Stimulated activated naive CD8-positive, alpha-beta T cell treated with anti-CD3 and anti-CD28 coated beads, Interleukin-15, Interleukin-2, amounts not matched to agents 100 ng/mL and 50 ng/mL, for 24 hours (primary cell): ENCODE results near the gene NLRP10.
"Not testable (repeated sequence)": the region's sequence is repeated elsewhere in the genome, so short reads cannot be mapped to it uniquely, and the experiment has no call there.

Experiments
- H3K27ac Mint-ChIP-seq: one replicate; pipeline ENCODE4 v1.8.0; 2021; ENCODE audit warnings: mild to moderate bottlenecking, mixed read lengths
- H3K27me3 Mint-ChIP-seq: one replicate; pipeline ENCODE4 v1.8.0; 2021; ENCODE audit warnings: mixed read lengths
- H3K36me3 Mint-ChIP-seq: one replicate; pipeline ENCODE4 v1.8.0; 2021; ENCODE audit warnings: low read depth, mixed read lengths
- H3K4me1 Mint-ChIP-seq: one replicate; pipeline ENCODE4 v1.8.0; 2021; ENCODE audit warnings: low read depth, mixed read lengths
- H3K4me3 Mint-ChIP-seq: one replicate; pipeline ENCODE4 v1.8.0; 2021; ENCODE audit warnings: mild to moderate bottlenecking, mixed read lengths
- H3K9me3 Mint-ChIP-seq: one replicate; pipeline ENCODE4 v1.8.0; 2021; ENCODE audit warnings: mixed read lengths

Gene NLRP10, protein sequence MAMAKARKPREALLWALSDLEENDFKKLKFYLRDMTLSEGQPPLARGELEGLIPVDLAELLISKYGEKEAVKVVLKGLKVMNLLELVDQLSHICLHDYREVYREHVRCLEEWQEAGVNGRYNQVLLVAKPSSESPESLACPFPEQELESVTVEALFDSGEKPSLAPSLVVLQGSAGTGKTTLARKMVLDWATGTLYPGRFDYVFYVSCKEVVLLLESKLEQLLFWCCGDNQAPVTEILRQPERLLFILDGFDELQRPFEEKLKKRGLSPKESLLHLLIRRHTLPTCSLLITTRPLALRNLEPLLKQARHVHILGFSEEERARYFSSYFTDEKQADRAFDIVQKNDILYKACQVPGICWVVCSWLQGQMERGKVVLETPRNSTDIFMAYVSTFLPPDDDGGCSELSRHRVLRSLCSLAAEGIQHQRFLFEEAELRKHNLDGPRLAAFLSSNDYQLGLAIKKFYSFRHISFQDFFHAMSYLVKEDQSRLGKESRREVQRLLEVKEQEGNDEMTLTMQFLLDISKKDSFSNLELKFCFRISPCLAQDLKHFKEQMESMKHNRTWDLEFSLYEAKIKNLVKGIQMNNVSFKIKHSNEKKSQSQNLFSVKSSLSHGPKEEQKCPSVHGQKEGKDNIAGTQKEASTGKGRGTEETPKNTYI

DNA sequence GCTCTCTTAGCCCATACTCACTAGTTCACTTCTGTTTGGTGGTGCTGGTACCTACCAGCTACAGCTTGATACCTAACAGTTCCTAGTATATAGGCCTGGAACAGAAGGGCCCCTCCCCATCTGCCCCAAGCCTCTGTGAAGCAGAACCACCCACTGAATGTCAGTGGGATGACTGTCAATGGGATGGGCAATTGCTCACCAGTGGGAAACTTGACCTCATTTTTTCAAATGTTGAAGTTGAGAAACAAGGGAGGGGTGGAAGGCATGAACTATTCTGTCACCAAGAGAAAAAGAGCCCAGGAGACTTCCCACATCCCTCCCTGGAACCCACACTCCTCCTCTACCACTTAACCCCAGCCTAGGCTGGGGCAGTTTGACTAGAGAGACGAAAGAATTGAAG lies at the start of gene NLRP10:
NLRP10 (minus strand) TSS at position 62 of the 400 bp plus-strand sequence. CDS start 1,952 bp downstream, outside the sequence.
- Mint-ChIP-seq H3K27ac (no peak within 1 kb of the TSS), H3K27me3 (peaks cover 23% of the 10 kb centered on the region), H3K36me3 (no peaks in the 10 kb centered on the region)

DNA sequence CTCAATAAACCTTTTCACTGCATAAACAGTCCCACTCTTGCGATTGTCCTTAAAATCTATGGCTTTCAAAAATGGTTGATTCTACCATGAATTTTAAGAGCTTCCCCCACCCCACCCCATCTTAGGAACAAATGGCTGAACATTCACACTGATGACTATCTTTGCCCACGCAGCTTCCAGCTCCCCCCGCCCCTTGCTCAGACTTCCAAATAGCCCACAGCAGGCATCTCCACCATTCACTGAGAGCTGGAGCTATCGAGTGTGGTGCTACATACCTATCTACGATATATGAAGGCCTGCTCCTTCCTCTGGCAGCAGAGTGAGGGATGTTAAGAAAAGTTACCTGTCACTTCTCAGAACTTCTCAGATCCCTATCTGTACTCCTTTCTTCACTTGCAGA lies 48.6 kb upstream of the NLRP10 start:
- Mint-ChIP-seq H3K4me3 (no peak overlapping the region), H3K9me3 (no peaks in the 10 kb centered on the region), H3K4me1 (peaks cover 5% of the 10 kb centered on the region), H3K27me3 (peaks cover 38% of the 10 kb centered on the region), H3K27ac (no peak overlapping the region), H3K36me3 (no peaks in the 10 kb centered on the region)

More for the DNA sequence above, at the start of gene NLRP10:
- H3K9me3 Mint-ChIP-seq: no peaks in the 10 kb centered on the region
- no peak within 1 kb of the TSS for H3K4me3 Mint-ChIP-seq
- no peaks in the 10 kb centered on the region for H3K4me1 Mint-ChIP-seq

GRCh38 chr11:8011981-8012444 lies 46.8 kb upstream of the NLRP10 start:
- Mint-ChIP-seq H3K9me3 (no peaks in the 10 kb centered on the region), H3K36me3 (no peaks in the 10 kb centered on the region), H3K4me1 (no peaks in the 10 kb centered on the region), H3K4me3 (no peak overlapping the region), H3K27ac (no peak overlapping the region), H3K27me3 (peaks cover 22% of the 10 kb centered on the region)

DNA sequence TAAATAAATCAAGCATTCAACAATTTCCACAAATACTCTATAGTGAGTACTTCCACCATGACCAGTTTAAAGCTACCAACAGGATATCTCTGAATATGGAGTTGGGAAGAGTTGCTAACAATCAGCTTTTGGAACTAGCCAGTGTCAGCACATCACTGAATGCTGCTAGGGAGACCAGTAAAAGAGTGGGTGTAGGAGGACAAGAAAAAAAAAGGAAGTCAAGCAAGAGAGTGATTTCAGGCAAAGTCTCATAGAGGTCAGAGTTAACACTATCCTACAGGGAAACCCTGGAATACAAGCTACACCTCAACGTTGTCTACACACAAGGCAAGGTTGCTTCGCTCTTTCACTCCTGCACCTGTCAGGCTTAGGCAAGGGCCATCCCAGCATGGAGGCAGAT lies 46.1 kb upstream of the NLRP10 start:
- no peak overlapping the region for H3K27ac Mint-ChIP-seq
- no peaks in the 10 kb centered on the region for H3K36me3 Mint-ChIP-seq
- H3K9me3 Mint-ChIP-seq: no peaks in the 10 kb centered on the region
- peaks cover 16% of the 10 kb centered on the region for H3K27me3 Mint-ChIP-seq
- H3K4me1 Mint-ChIP-seq: no peaks in the 10 kb centered on the region
- H3K4me3 Mint-ChIP-seq: no peak overlapping the region

- no peak overlapping the region for H3K4me3 Mint-ChIP-seq
- no peak overlapping the region for H3K27ac Mint-ChIP-seq
- no peaks in the 10 kb centered on the region for H3K36me3 Mint-ChIP-seq
- H3K27me3 Mint-ChIP-seq: peaks cover 6% of the 10 kb centered on the region
- H3K4me1 Mint-ChIP-seq: no peaks in the 10 kb centered on the region
- no peaks in the 10 kb centered on the region for H3K9me3 Mint-ChIP-seq
These were observed 44.6 kb upstream of the NLRP10 start for GRCh38 chr11:8009856-8010255.

DNA sequence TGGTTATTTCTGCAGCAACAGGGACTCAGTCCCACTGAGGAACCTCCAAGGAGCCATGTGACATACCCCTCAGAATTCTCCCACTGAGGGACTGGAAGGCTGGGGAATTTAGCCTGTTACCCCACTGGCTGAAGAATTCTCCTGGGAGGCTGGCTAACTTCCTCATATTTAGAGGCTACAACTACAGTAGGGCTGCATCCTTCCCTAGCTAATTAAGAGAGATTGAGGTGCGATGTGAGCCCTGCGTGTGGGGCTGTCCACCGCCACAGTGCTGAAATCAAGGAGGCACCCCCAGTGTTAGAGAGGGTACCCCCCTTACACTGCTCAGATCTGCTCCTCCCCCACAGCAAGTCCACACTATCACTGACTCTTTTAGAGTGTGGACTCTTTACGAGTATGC lies 43.0 kb upstream of the NLRP10 start:
- no peaks in the 10 kb centered on the region for H3K9me3 Mint-ChIP-seq
- H3K27ac Mint-ChIP-seq: no peak overlapping the region
- H3K36me3 Mint-ChIP-seq: no peaks in the 10 kb centered on the region
- H3K4me1 Mint-ChIP-seq: peaks cover 3% of the 10 kb centered on the region
- no peak overlapping the region for H3K4me3 Mint-ChIP-seq
- no peaks in the 10 kb centered on the region for H3K27me3 Mint-ChIP-seq

DNA sequence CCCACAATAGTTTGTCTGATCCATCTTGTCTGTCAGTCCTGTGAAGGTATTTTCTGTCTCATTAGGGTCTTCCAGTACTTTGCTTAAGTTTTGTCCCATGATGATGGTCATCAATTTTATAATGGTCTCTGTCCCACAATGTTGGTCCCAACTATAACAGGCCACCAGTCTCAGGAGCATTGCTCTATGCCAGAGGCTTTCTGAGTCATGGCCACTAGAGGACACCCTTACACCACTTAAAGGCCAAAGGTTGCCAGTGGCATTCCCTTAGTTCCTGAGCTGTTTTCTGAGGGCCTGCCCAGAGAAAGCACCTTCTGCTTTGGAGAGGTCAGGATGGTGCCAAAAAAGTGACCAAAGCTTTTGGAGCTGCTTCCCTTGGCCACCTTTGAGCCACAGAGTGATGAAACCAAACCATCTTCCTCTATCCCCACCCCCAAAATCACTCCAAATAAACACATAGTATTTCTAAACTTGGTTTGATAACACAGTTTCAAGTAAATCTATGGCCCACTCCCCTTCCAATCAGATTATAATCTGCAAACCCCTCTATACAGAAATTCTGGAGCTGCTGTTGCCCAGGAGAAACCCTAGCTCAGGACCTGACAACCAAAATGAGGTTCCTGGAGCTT lies 41.2 kb upstream of the NLRP10 start:
- no peak overlapping the region for H3K4me3 Mint-ChIP-seq
- H3K4me1 Mint-ChIP-seq: peaks cover 6% of the 10 kb centered on the region
- no peaks in the 10 kb centered on the region for H3K9me3 Mint-ChIP-seq
- no peaks in the 10 kb centered on the region for H3K36me3 Mint-ChIP-seq
- no peak overlapping the region for H3K27ac Mint-ChIP-seq
- H3K27me3 Mint-ChIP-seq: no peaks in the 10 kb centered on the region

GRCh38 chr11:8005556-8005955 lies 40.3 kb upstream of the NLRP10 start:
- no peaks in the 10 kb centered on the region for H3K27me3 Mint-ChIP-seq
- H3K27ac Mint-ChIP-seq: no peak overlapping the region
- H3K4me3 Mint-ChIP-seq: no peak overlapping the region
- peaks cover 1% of the 10 kb centered on the region for H3K36me3 Mint-ChIP-seq
- H3K4me1 Mint-ChIP-seq: peaks cover 6% of the 10 kb centered on the region
- H3K9me3 Mint-ChIP-seq: no peaks in the 10 kb centered on the region

- Mint-ChIP-seq H3K9me3 (no peaks in the 10 kb centered on the region), H3K27ac (no peak overlapping the region), H3K4me3 (no peak overlapping the region), H3K36me3 (peaks cover 17% of the 10 kb centered on the region), H3K27me3 (no peaks in the 10 kb centered on the region), H3K4me1 (peaks cover 6% of the 10 kb centered on the region)
These were observed 38.8 kb upstream of the NLRP10 start for GRCh38 chr11:8004008-8004407.

- Mint-ChIP-seq H3K27me3 (no peaks in the 10 kb centered on the region), H3K36me3 (peaks cover 25% of the 10 kb centered on the region), H3K27ac (peak overlapping the region; percentile 3), H3K9me3 (no peaks in the 10 kb centered on the region), H3K4me3 (no peak overlapping the region), H3K4me1 (peaks cover 6% of the 10 kb centered on the region)
These were observed 37.9 kb upstream of the NLRP10 start for GRCh38 chr11:8003187-8003586.

DNA sequence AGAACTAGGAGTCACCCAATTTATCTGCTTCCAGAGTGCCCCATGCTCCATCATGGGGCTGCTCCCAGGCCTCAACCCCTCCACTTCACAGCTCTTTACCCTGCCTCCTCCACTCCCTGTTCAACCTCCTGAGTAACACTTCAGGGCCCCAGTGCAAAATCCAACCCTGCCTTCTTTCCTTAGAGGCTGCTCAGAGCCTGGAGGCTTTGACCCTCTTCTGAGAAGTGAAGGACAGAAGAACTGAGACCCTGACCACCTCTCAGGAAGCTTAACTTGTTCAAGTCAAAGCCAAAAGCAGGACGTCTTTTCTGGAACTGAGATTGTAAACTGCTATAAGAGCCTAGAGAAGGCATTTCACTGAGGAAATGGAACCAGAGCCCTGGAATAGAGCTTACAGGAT lies 37.4 kb upstream of the NLRP10 start:
- Mint-ChIP-seq H3K27me3 (no peaks in the 10 kb centered on the region), H3K4me1 (peaks cover 6% of the 10 kb centered on the region), H3K4me3 (no peak overlapping the region), H3K36me3 (peaks cover 28% of the 10 kb centered on the region), H3K27ac (no peak overlapping the region), H3K9me3 (no peaks in the 10 kb centered on the region)

DNA sequence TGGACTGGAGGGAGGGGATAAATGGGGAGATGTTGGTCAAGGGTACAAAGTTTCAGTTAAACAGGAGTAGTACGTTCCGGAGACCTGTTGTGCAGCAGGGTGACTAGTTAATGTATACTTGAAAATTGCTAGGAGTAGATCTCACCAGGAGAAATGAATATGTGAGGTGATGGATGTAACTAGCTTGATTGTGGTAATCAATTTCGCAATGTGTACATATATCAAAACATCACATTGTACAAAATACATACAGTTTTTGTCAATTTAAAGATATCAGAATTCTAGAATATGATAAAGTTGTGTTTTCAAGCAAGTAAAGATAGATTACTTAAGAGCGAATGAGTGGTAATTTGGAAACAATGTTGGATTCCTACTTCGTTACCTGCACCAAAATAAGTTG lies 35.1 kb upstream of the NLRP10 start:
- Mint-ChIP-seq H3K9me3 (no peaks in the 10 kb centered on the region), H3K27ac (no peak overlapping the region), H3K4me1 (peaks cover 6% of the 10 kb centered on the region), H3K36me3 (peaks cover 49% of the 10 kb centered on the region), H3K27me3 (no peaks in the 10 kb centered on the region), H3K4me3 (no peak overlapping the region)

DNA sequence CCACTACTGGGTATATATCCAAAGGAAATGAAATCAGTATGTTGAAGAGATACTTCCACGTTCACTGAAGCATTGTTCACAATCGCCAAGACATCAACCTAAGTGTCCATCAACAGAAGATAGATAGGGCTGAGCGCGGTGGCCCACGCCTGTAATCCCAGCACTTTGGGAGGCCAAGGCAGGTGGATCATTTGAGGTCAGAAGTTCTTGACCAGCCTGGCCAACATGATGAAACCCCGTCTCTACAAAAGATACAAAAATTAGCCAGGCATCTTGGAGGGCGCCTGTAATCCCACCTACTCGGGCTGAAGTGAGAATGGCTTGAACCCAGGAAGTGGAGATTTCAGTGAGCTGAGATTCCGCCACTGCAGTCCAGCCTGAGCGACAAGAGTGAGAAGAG lies 34.5 kb upstream of the NLRP10 start:
- Mint-ChIP-seq H3K9me3 (no peaks in the 10 kb centered on the region), H3K27ac (no peak overlapping the region), H3K27me3 (no peaks in the 10 kb centered on the region), H3K4me3 (no peak overlapping the region), H3K4me1 (peaks cover 6% of the 10 kb centered on the region), H3K36me3 (peaks cover 55% of the 10 kb centered on the region)

- no peaks in the 10 kb centered on the region for H3K27me3 Mint-ChIP-seq
- peaks cover 89% of the 10 kb centered on the region for H3K36me3 Mint-ChIP-seq
- peaks cover 9% of the 10 kb centered on the region for H3K4me1 Mint-ChIP-seq
- no peaks in the 10 kb centered on the region for H3K9me3 Mint-ChIP-seq
- H3K4me3 Mint-ChIP-seq: no peak overlapping the region
- H3K27ac Mint-ChIP-seq: peak overlapping the region; percentile 65
These were observed 29.5 kb upstream of the NLRP10 start for GRCh38 chr11:7994581-7995278.

- not testable (repeated sequence) for H3K27me3 Mint-ChIP-seq, H3K9me3 Mint-ChIP-seq
- Mint-ChIP-seq H3K4me3 (peak overlapping the region; percentile 100), H3K27ac (peak overlapping the region; percentile 99), H3K36me3 (peaks cover 43% of the 10 kb centered on the region), H3K4me1 (peaks cover 44% of the 10 kb centered on the region)
These were observed 22.3 kb upstream of the NLRP10 start for GRCh38 chr11:7987560-7987883.
